GM12878 (cell line): ENCODE measurements around the gene NFATC2. TPM values are rescaled to one million over a fixed set of nuclear protein-coding genes. Genes with fewer than 3 reads are reported as not detected.

Source experiments
- ATAC-seq: fragments of 200-7000 bp; cut with Tn5 transposase; 3 replicates; pipeline ENCODE4 v1.9.1; 2020; ENCODE audit warnings: mild to moderate bottlenecking, moderate library complexity
- BruUV-seq: library from RNA; stranded (reverse); fragments of 400-500 nt; replicated peaks from 2 replicates; lab custom pipeline; 2021; lab: Mats Ljungman, UMichigan
- CTCF ChIA-PET: fragments of 300-600 bp; sonication (Branson Sonifier 250); formaldehyde crosslinking; extraction: SDS; loops from one replicate; lab custom pipeline; 2021; ENCODE audit warnings: inconsistent platforms; lab: Yijun Ruan, JAX
- POLR2A ChIA-PET: fragments of 350-600 bp; formaldehyde crosslinking; extraction: SDS; loops from one replicate; lab custom pipeline; 2021; ENCODE audit warnings: inconsistent platforms; lab: Charles Lee
- RAD21 ChIA-PET: fragments of 300-600 bp; sonication (Branson Sonifier 250); formaldehyde crosslinking; loops from one replicate; lab custom pipeline; 2023; ENCODE audit warnings: antibody characterized with exemption; ENCODE audit not compliant: unreplicated experiment; lab: Charles Lee
- SMC1A ChIA-PET: fragments of 300-600 bp; sonication (Branson Sonifier 250); formaldehyde crosslinking; loops from one replicate; lab custom pipeline; 2023; ENCODE audit not compliant: unreplicated experiment, uncharacterized antibody; lab: Charles Lee
- DNase-seq: peaks from one replicate; pipeline ENCODE4 v3.0.0-alpha.2; 2011; ENCODE audit warnings: low read depth, low spot score
- FAIRE-seq: peaks from 3 replicates; lab custom pipeline; 2011; peaks lifted over from hg19 to GRCh38; lab: Jason Lieb, UNC
- H2AFZ ChIP-seq: 2 replicates; pipeline ENCODE4 v1.6.0; 2011; ENCODE audit warnings: low read depth, low read length, control low read depth; ENCODE audit not compliant: control insufficient read depth
- H3K27ac ChIP-seq: 2 replicates; pipeline ENCODE4 v1.5.1; 2011; ENCODE audit warnings: control low read depth; ENCODE audit not compliant: control insufficient read depth, insufficient read depth
- H3K27me3 ChIP-seq, 2 experiments: replicated peaks in 1 of 2; 2 replicates each; pipeline versions ENCODE4 v1.6.0 to v1.6.1; 2011; ENCODE audit warnings: low read length in 1 of 2; ENCODE audit not compliant: control insufficient read depth in 2 of 2, insufficient read depth in 2 of 2
- H3K36me3 ChIP-seq, 2 experiments: 2 replicates each; pipeline ENCODE4 v1.5.1; 2011; ENCODE audit warnings: low read length in 1 of 2; ENCODE audit not compliant: control insufficient read depth in 2 of 2, insufficient read depth in 2 of 2
- H3K4me1 ChIP-seq: 2 replicates; pipeline ENCODE4 v1.6.1; 2011; ENCODE audit warnings: mild to moderate bottlenecking, low read length, moderate library complexity, mixed read lengths; ENCODE audit not compliant: control insufficient read depth, insufficient read depth
- H3K4me2 ChIP-seq: 2 replicates; pipeline ENCODE4 v1.6.0; 2011; ENCODE audit warnings: control low read depth; ENCODE audit not compliant: control insufficient read depth, insufficient read depth
- H3K4me3 ChIP-seq: fragments of 200-600 bp; sonication (generic); 2 replicates; pipeline ENCODE4 v1.5.1; 2016
- H3K79me2 ChIP-seq: 2 replicates; pipeline ENCODE4 v1.6.0; 2011; ENCODE audit warnings: low read length; ENCODE audit not compliant: control insufficient read depth, insufficient read depth
- H3K9ac ChIP-seq: 2 replicates; pipeline ENCODE4 v1.8.0; 2011; ENCODE audit warnings: low read length, control low read depth, mixed read lengths; ENCODE audit not compliant: control insufficient read depth, insufficient read depth
- H3K9me3 ChIP-seq: replicated peaks from 3 replicates; pipeline ENCODE4 v1.5.1; 2011; ENCODE audit warnings: mild to moderate bottlenecking, low read length; ENCODE audit not compliant: control insufficient read depth, insufficient read depth
- H4K20me1 ChIP-seq: 2 replicates; pipeline ENCODE4 v1.6.0; 2011; ENCODE audit not compliant: control insufficient read depth, insufficient read depth
- BCL3 ChIP-seq: IDR thresholded peaks from 2 replicates; pipeline ENCODE4 v1.6.1; 2011; ENCODE audit warnings: borderline replicate concordance, low read depth, mild to moderate bottlenecking, moderate library complexity, low read length; ENCODE audit not compliant: insufficient read depth, poor library complexity, severe bottlenecking
- E2F8 ChIP-seq: fragments of 450-650 bp; IDR thresholded peaks from 2 replicates; pipeline ENCODE4 v1.6.1; 2018; ENCODE audit warnings: mild to moderate bottlenecking, low read depth, moderate library complexity; ENCODE audit not compliant: partially characterized antibody
- FOXM1 ChIP-seq: IDR thresholded peaks from 2 replicates; pipeline ENCODE4 v1.6.1; 2012; ENCODE audit warnings: low read depth, mild to moderate bottlenecking, inconsistent platforms, low read length, moderate library complexity
- IRF5 ChIP-seq: fragments of 450-650 bp; IDR thresholded peaks from 2 replicates; pipeline ENCODE4 v1.6.1; 2017; ENCODE audit warnings: borderline replicate concordance
- NBN ChIP-seq: fragments of 450-650 bp; IDR thresholded peaks from 2 replicates; pipeline ENCODE4 v1.6.1; 2016
- SMARCA5 ChIP-seq: fragments of 450-650 bp; IDR thresholded peaks from 2 replicates; pipeline ENCODE4 v1.6.1; 2017; ENCODE audit warnings: mild to moderate bottlenecking
- SRF ChIP-seq, 2 experiments: IDR thresholded peaks; 2 replicates each; pipeline ENCODE4 v1.6.1; 2011; ENCODE audit warnings: low read depth in 2 of 2, low read length in 2 of 2, mild to moderate bottlenecking in 1 of 2, moderate library complexity in 1 of 2
- ZNF207 ChIP-seq: fragments of 450-650 bp; IDR thresholded peaks from 2 replicates; pipeline ENCODE4 v1.6.1; 2014; ENCODE audit warnings: antibody characterized with exemption, mild to moderate bottlenecking, borderline replicate concordance
- WGBS: methylation state at CpG from one replicate; pipeline ENCODE4 v1.1.6; 2016; ENCODE audit warnings: low lambda C conversion rate; ENCODE audit not compliant: insufficient replicate concordance, insufficient coverage; ENCODE audit errors: missing lambda C conversion rate; 5-methylcytosine and 5-hydroxymethylcytosine counted together
- in situ Hi-C: fragments of 300-500 bp; cut with MboI; formaldehyde crosslinking; loops from 9 replicates; pipeline ENCODE4 v1.14.3; 2018; ENCODE audit warnings: mixed read lengths
- intact Hi-C: fragments of 100-400 bp; cut with micrococcal nuclease; formaldehyde crosslinking; loops from one replicate; pipeline ENCODE4 v1.14.2; 2022; ENCODE audit not compliant: unreplicated experiment
- polyA plus RNA-seq, 11 experiments: library from polyadenylated mRNA; depleted of rRNA in 4 of 11; unstranded in 6 of 11; stranded (reverse) in 5 of 11; fragments of >200 nt; fragmentation: Nextera tagmentation in 4 of 11; fragmentation: Illumina TruSeq in 1 of 11; extraction: Ambion mirVana in 4 of 11; extraction: Trizol in 1 of 11; gene quantifications; 1 replicate in 1 of 11; 2 replicates in 10 of 11; pipeline versions ENCODE4 v1.2.1 to v1.2.3, GENCODE V29; 2011 to 2016; ENCODE audit warnings: inconsistent platforms in 2 of 11, missing spikeins in 2 of 11, low read depth in 1 of 11
- total RNA-seq, 4 experiments: library from RNA; depleted of rRNA in 3 of 4; stranded (reverse); fragments of >200 nt in 3 of 4; fragmentation: Illumina TruSeq in 1 of 4; extraction: Trizol in 1 of 4; gene quantifications; 2 replicates each; pipeline versions ENCODE4 v1.2.1 to v1.2.3, GENCODE V29; 2013 to 2021

NFATC2 gene
- total and polyA plus RNA-seq, 10 of the 15 experiments (the other 5 are each of a cell fraction or from before 2014, with no cell fraction given): 3.3 to 20.0 (median 7.3) TPM

- Histone ChIP-seq H3K4me1 (peaks cover 3% of the 10 kb centered on the region; the same call in 1 of the 2 replicates), H3K36me3 (no peaks in the 10 kb centered on the region), H3K4me3 (no peak overlapping the region), H3K27me3 (no peaks in the 10 kb centered on the region), H3K9ac (no peak overlapping the region), H4K20me1 (no peaks in the 10 kb centered on the region), H3K79me2 (no peaks in the 10 kb centered on the region), H3K27ac (no peak overlapping the region), H2AFZ (no peak overlapping the region), H3K9me3 (no peaks in the 10 kb centered on the region; the same call in 2 of the 3 replicates), H3K4me2 (no peak overlapping the region)
- no peak for FAIRE-seq
- in situ Hi-C loops (no loop called here), intact Hi-C loops (no loop called here)
- SMC1A ChIA-PET: no interaction called here
- CTCF ChIA-PET: no interaction called here
- TF ChIP-seq BCL3 (no peak), E2F8 (no peak), IRF5 (no peak), SMARCA5 (no peak), NBN (no peak), SRF (IDR thresholded peaks at IDR 0.05; ENCODE audit: low read depth in 2 of 2, low read length in 2 of 2) (no peak), FOXM1 (no peak), ZNF207 (no peak)
- RAD21 ChIA-PET: no interaction called here
- no peak for ATAC-seq
- POLR2A ChIA-PET: no interaction called here
- BruUV-seq: no TSS peak
- 100% methylated on average over 1 of the region's 1 CpG for WGBS
- no peak for DNase-seq
Measured at GRCh38 chr20:51361258-51361657, 181.3 kb downstream of the NFATC2 start.
